ENCODE measurements around the gene SPEM1.

Gene SPEM1

DNA sequence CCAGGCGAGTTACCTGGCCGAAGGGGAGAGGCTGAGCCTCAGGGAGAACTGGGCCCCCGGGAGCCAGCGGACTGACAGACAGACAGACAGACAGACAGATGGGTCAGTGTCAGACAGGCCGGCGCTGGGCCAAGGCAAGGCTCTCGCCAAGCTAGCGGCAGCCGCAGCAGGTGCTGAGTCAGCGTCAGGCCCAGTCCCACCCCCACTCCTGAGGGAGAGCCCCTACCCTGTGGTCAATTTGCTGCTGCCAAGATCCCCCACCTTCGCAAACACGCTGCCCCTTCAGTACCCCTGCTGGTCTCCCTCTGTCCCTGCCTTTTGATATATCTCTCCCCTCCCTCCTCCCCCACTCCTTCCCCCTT is 20.7 kb downstream of the SPEM1 start:
- H3K18ac ChIP-seq (ENCODE audit: low read length), result no peak overlapping the region
- DNase-seq, result no peak
- no peaks in the 10 kb centered on the region for H3K36me3 ChIP-seq (ENCODE audit: control insufficient read depth in 1 of 2, insufficient read depth in 2 of 2, low read length in 2 of 2)
- H3K27ac ChIP-seq (ENCODE audit: low read depth, low read length), result no peak overlapping the region
- H3K4me1 ChIP-seq (ENCODE audit: control insufficient read depth in 1 of 2, insufficient read depth in 2 of 2, low read length in 2 of 2), result peaks cover 25 to 38% of the 10 kb centered on the region in 2 experiments
- H3K27me3 ChIP-seq (ENCODE audit: insufficient read depth, low read length), result peaks cover 18% of the 10 kb centered on the region
- peak overlapping the region; percentile 70 for H3K4me2 ChIP-seq (ENCODE audit: low read length)
- no peak overlapping the region for H2BK12ac ChIP-seq (ENCODE audit: low read length)
- peaks cover 17% of the 10 kb centered on the region for H3K79me1 ChIP-seq (ENCODE audit: low read length)
- peaks cover 4% of the 10 kb centered on the region for H3K79me2 ChIP-seq (ENCODE audit: control insufficient read depth, insufficient read depth, low read length, poor library complexity)
- H3K4me3 ChIP-seq (ENCODE audit: low read depth, low read length), result peak overlapping the region; percentile 74
- H4K8ac ChIP-seq (ENCODE audit: low read depth, low read length), result peak overlapping the region; percentile 77
- H2AFZ ChIP-seq (ENCODE audit: insufficient read depth, low read length, poor library complexity), result no peak overlapping the region
- no peak overlapping the region for H2BK120ac ChIP-seq (ENCODE audit: insufficient read depth, low read length, poor library complexity)
- H2BK5ac ChIP-seq (ENCODE audit: low read depth, low read length, poor library complexity), result no peak overlapping the region
- no peak overlapping the region for H3K4ac ChIP-seq (ENCODE audit: low read depth, low read length)
- H3K9ac ChIP-seq (ENCODE audit: low read length), result no peak overlapping the region
- peaks cover 2% of the 10 kb centered on the region for H3K9me3 ChIP-seq (ENCODE audit: insufficient read depth, low read depth, low read length)
- H3K23ac ChIP-seq (ENCODE audit: low read length), result no peak overlapping the region
- no peak overlapping the region for H3K14ac ChIP-seq (ENCODE audit: low read length)
- peak overlapping the region; percentile 29 for H4K91ac ChIP-seq (ENCODE audit: low read depth, low read length)
- no peak overlapping the region for H4K12ac ChIP-seq (ENCODE audit: low read depth, low read length)
- H2AK5ac ChIP-seq (ENCODE audit: low read length), result peak overlapping the region; percentile 24
- no CpG with 5 or more reads among the region's 12 CpGs for WGBS (ENCODE audit: extremely low coverage, insufficient coverage, insufficient read length)

DNA sequence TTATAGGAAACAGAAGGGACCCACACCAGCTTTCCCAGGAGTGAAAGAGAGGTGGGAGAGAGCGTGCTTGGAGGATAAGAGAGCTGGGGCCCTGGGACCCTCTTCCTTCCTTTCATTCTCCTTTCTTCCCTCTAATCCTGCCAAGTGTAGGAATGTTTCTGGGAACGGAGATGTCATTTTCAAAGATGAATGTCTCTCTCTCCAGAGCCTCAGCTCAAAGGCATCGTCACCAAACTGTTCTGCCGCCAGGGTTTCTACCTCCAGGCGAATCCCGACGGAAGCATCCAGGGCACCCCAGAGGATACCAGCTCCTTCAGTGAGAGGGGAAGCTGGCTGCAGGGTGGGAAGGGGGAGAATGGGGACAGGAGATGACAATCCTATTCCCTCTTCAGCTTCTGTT is 21.1 kb downstream of the SPEM1 start:
- WGBS (ENCODE audit: extremely low coverage, insufficient coverage, insufficient read length), result no CpG with 5 or more reads among the region's 7 CpGs

GRCh38 chr17:7442142-7442541 is 22.0 kb downstream of the SPEM1 start:
- Histone ChIP-seq H3K4me1 (ENCODE audit: control insufficient read depth in 1 of 2, insufficient read depth in 2 of 2, low read length in 2 of 2) (peaks cover 17 to 31% of the 10 kb centered on the region in 2 experiments), H4K12ac (ENCODE audit: low read depth, low read length) (no peak overlapping the region), H3K9ac (ENCODE audit: low read length) (no peak overlapping the region), H3K27ac (ENCODE audit: low read depth, low read length) (no peak overlapping the region), H4K91ac (ENCODE audit: low read depth, low read length) (no peak overlapping the region), H3K9me3 (ENCODE audit: insufficient read depth, low read depth, low read length) (no peaks in the 10 kb centered on the region), H3K27me3 (ENCODE audit: insufficient read depth, low read length) (peaks cover 18% of the 10 kb centered on the region), H3K79me1 (ENCODE audit: low read length) (peaks cover 9% of the 10 kb centered on the region), H3K14ac (ENCODE audit: low read length) (no peak overlapping the region), H3K4ac (ENCODE audit: low read depth, low read length) (no peak overlapping the region), H3K79me2 (ENCODE audit: control insufficient read depth, insufficient read depth, low read length, poor library complexity) (peaks cover 2% of the 10 kb centered on the region), H2AFZ (ENCODE audit: insufficient read depth, low read length, poor library complexity) (no peak overlapping the region), H2BK12ac (ENCODE audit: low read length) (no peak overlapping the region), H2BK120ac (ENCODE audit: insufficient read depth, low read length, poor library complexity) (no peak overlapping the region), H4K8ac (ENCODE audit: low read depth, low read length) (no peak overlapping the region), H2BK5ac (ENCODE audit: low read depth, low read length, poor library complexity) (no peak overlapping the region), H3K18ac (ENCODE audit: low read length) (no peak overlapping the region), H2AK5ac (ENCODE audit: low read length) (no peak overlapping the region), H3K36me3 (ENCODE audit: control insufficient read depth in 1 of 2, insufficient read depth in 2 of 2, low read length in 2 of 2) (no peaks in the 10 kb centered on the region), H3K4me2 (ENCODE audit: low read length) (no peak overlapping the region), H3K23ac (ENCODE audit: low read length) (no peak overlapping the region), H3K4me3 (ENCODE audit: low read depth, low read length) (no peak overlapping the region)
- no peak for DNase-seq
- WGBS (ENCODE audit: extremely low coverage, insufficient coverage, insufficient read length), result no CpG with 5 or more reads among the region's 2 CpGs

More for the DNA sequence above, 21.1 kb downstream of the SPEM1 start:
- H4K8ac ChIP-seq (ENCODE audit: low read depth, low read length), result no peak overlapping the region
- no peak overlapping the region for H2AK5ac ChIP-seq (ENCODE audit: low read length)
- H3K4me2 ChIP-seq (ENCODE audit: low read length), result peak overlapping the region; percentile 70
- no peak overlapping the region for H3K4ac ChIP-seq (ENCODE audit: low read depth, low read length)
- peaks cover 23 to 37% of the 10 kb centered on the region in 2 experiments for H3K4me1 ChIP-seq (ENCODE audit: control insufficient read depth in 1 of 2, insufficient read depth in 2 of 2, low read length in 2 of 2)
- H3K9ac ChIP-seq (ENCODE audit: low read length), result no peak overlapping the region
- no peak overlapping the region for H3K23ac ChIP-seq (ENCODE audit: low read length)
- no peak overlapping the region for H2BK120ac ChIP-seq (ENCODE audit: insufficient read depth, low read length, poor library complexity)
- no peak overlapping the region for H3K18ac ChIP-seq (ENCODE audit: low read length)
- peaks cover 18% of the 10 kb centered on the region for H3K27me3 ChIP-seq (ENCODE audit: insufficient read depth, low read length)
- no peak overlapping the region for H2AFZ ChIP-seq (ENCODE audit: insufficient read depth, low read length, poor library complexity)
- no peak overlapping the region for H3K14ac ChIP-seq (ENCODE audit: low read length)
- H4K12ac ChIP-seq (ENCODE audit: low read depth, low read length), result no peak overlapping the region
- H3K79me1 ChIP-seq (ENCODE audit: low read length), result peaks cover 14% of the 10 kb centered on the region
- H3K36me3 ChIP-seq (ENCODE audit: control insufficient read depth in 1 of 2, insufficient read depth in 2 of 2, low read length in 2 of 2), result no peaks in the 10 kb centered on the region
- H3K9me3 ChIP-seq (ENCODE audit: insufficient read depth, low read depth, low read length), result peaks cover 2% of the 10 kb centered on the region
- H3K4me3 ChIP-seq (ENCODE audit: low read depth, low read length), result no peak overlapping the region
- peaks cover 2% of the 10 kb centered on the region for H3K79me2 ChIP-seq (ENCODE audit: control insufficient read depth, insufficient read depth, low read length, poor library complexity)
- H4K91ac ChIP-seq (ENCODE audit: low read depth, low read length), result no peak overlapping the region
- H2BK5ac ChIP-seq (ENCODE audit: low read depth, low read length, poor library complexity), result no peak overlapping the region
- no peak for DNase-seq
- no peak overlapping the region for H3K27ac ChIP-seq (ENCODE audit: low read depth, low read length)
- no peak overlapping the region for H2BK12ac ChIP-seq (ENCODE audit: low read length)

- no peak overlapping the region for H2BK5ac ChIP-seq (ENCODE audit: low read depth, low read length, poor library complexity)
- no peak overlapping the region for H2AFZ ChIP-seq (ENCODE audit: insufficient read depth, low read length, poor library complexity)
- H3K9ac ChIP-seq (ENCODE audit: low read length), result no peak overlapping the region
- DNase-seq, result no peak
- no CpG with 5 or more reads among the region's 7 CpGs for WGBS (ENCODE audit: extremely low coverage, insufficient coverage, insufficient read length)
- H4K12ac ChIP-seq (ENCODE audit: low read depth, low read length), result no peak overlapping the region
- no peak overlapping the region for H3K4ac ChIP-seq (ENCODE audit: low read depth, low read length)
- H3K4me3 ChIP-seq (ENCODE audit: low read depth, low read length), result no peak overlapping the region
- no peak overlapping the region for H3K14ac ChIP-seq (ENCODE audit: low read length)
- H2BK12ac ChIP-seq (ENCODE audit: low read length), result no peak overlapping the region
- no peak overlapping the region for H3K23ac ChIP-seq (ENCODE audit: low read length)
- H3K79me2 ChIP-seq (ENCODE audit: control insufficient read depth, insufficient read depth, low read length, poor library complexity), result peaks cover 2% of the 10 kb centered on the region
- H3K4me2 ChIP-seq (ENCODE audit: low read length), result no peak overlapping the region
- H4K91ac ChIP-seq (ENCODE audit: low read depth, low read length), result peak overlapping the region; percentile 16
- no peak overlapping the region for H4K8ac ChIP-seq (ENCODE audit: low read depth, low read length)
- H3K27ac ChIP-seq (ENCODE audit: low read depth, low read length), result no peak overlapping the region
- no peaks in the 10 kb centered on the region for H3K36me3 ChIP-seq (ENCODE audit: control insufficient read depth in 1 of 2, insufficient read depth in 2 of 2, low read length in 2 of 2)
- H3K4me1 ChIP-seq (ENCODE audit: control insufficient read depth in 1 of 2, insufficient read depth in 2 of 2, low read length in 2 of 2), result peaks cover 8 to 18% of the 10 kb centered on the region in 2 experiments
- H3K9me3 ChIP-seq (ENCODE audit: insufficient read depth, low read depth, low read length), result peaks cover 2% of the 10 kb centered on the region
- peak overlapping the region; percentile 19 for H2AK5ac ChIP-seq (ENCODE audit: low read length)
- no peak overlapping the region for H2BK120ac ChIP-seq (ENCODE audit: insufficient read depth, low read length, poor library complexity)
- H3K27me3 ChIP-seq (ENCODE audit: insufficient read depth, low read length), result peaks cover 11% of the 10 kb centered on the region
- peaks cover 9% of the 10 kb centered on the region for H3K79me1 ChIP-seq (ENCODE audit: low read length)
- no peak overlapping the region for H3K18ac ChIP-seq (ENCODE audit: low read length)
Observed at GRCh38 chr17:7443499-7444485, 23.7 kb downstream of the SPEM1 start.

All from trophoblast cell (in vitro differentiated cells and primary cell).